GM21619 (cell line): ENCODE results near the gene UPF1.
"Not testable (repeated sequence)": the region's sequence is repeated elsewhere in the genome, so short reads cannot be mapped to it uniquely, and the experiment has no call there.

Experiments used
- ATAC-seq: cut with Tn5 transposase; IDR thresholded peaks from one replicate; pipeline ENCODE4 v1.9.1; 2021; ENCODE audit not compliant: unreplicated experiment

The UPF1 gene

GRCh38 chr19:18908917-18909619 is 77.3 kb downstream of the UPF1 start:
- ATAC-seq: no peak

- no peak for ATAC-seq
These were observed 78.3 kb downstream of the UPF1 start for GRCh38 chr19:18910010-18910409.

GRCh38 chr19:18910801-18911436 is 79.2 kb downstream of the UPF1 start:
- no peak for ATAC-seq

GRCh38 chr19:18912933-18913332 is 81.2 kb downstream of the UPF1 start:
- no peak for ATAC-seq

- no peak for ATAC-seq
These were observed 81.7 kb downstream of the UPF1 start for GRCh38 chr19:18913466-18913865.

GRCh38 chr19:18915639-18916038 is 83.9 kb downstream of the UPF1 start:
- no peak for ATAC-seq

- ATAC-seq: not testable (repeated sequence)
These were observed 85.8 kb downstream of the UPF1 start for GRCh38 chr19:18917593-18917992.
